ENCODE data around the gene TMEM156.

Gene TMEM156

DNA sequence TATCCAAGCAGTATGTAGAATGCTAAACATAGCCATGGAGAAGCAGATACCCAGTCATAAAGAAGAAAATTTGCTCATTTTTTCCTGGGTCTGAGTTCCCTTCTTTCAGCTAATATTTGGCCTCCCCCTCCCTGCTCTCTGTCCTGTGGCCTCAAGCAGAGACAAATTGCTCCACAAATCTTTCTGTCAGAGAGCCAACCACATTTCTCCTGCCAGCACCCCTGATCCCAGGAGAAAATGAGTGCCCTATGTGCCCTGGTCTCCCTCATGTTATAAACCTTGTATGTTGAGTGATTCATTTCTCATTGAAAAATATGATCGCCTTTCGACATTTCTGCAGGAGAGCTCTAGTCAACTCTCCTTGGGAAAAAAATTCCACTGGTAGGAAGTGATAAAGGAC, 82.0 kb downstream of the TMEM156 start:
- TF ChIP-seq TCF12 (IDR thresholded peaks at IDR 0.05; ENCODE audit: low read depth) (no peak), ZBTB7A (IDR thresholded peaks at IDR 0.05; ENCODE audit: low read depth) (no peak)
- TF ChIP-seq, protein P1, sequence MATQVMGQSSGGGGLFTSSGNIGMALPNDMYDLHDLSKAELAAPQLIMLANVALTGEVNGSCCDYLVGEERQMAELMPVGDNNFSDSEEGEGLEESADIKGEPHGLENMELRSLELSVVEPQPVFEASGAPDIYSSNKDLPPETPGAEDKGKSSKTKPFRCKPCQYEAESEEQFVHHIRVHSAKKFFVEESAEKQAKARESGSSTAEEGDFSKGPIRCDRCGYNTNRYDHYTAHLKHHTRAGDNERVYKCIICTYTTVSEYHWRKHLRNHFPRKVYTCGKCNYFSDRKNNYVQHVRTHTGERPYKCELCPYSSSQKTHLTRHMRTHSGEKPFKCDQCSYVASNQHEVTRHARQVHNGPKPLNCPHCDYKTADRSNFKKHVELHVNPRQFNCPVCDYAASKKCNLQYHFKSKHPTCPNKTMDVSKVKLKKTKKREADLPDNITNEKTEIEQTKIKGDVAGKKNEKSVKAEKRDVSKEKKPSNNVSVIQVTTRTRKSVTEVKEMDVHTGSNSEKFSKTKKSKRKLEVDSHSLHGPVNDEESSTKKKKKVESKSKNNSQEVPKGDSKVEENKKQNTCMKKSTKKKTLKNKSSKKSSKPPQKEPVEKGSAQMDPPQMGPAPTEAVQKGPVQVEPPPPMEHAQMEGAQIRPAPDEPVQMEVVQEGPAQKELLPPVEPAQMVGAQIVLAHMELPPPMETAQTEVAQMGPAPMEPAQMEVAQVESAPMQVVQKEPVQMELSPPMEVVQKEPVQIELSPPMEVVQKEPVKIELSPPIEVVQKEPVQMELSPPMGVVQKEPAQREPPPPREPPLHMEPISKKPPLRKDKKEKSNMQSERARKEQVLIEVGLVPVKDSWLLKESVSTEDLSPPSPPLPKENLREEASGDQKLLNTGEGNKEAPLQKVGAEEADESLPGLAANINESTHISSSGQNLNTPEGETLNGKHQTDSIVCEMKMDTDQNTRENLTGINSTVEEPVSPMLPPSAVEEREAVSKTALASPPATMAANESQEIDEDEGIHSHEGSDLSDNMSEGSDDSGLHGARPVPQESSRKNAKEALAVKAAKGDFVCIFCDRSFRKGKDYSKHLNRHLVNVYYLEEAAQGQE (IDR thresholded peaks at IDR 0.05; ENCODE audit: low read depth) = no peak

DNA sequence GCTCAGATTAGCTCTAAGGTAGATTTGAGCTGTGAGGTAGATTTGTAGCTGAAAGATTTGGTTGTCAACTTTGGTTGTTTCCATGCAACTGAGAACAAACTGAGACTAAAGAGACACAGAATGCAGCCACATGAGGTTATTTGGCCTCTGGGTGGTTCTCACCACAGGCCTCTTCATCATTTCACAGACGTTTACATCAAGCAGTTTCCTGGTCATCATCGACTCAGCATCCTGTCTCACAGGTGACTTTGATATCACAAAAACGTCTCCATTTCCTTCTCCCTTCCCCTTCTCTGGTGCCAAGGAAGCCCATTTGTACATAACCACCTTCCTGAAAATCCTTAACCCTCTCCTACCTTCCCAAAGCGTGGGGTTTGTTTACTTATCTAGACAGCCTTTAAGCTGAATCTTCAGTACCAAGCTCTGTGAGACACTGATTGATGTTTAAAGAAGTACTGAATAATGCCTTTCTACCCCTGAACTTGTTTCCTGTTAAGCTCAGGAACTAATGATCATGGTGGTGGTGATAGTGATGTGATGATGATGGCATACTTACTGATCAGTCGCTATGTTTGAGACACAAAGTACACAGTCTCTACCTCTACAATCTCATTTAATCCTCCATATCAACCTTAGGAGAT, 82.7 kb downstream of the TMEM156 start:
- TF ChIP-seq CEBPB (IDR thresholded peaks at IDR 0.05) (no peak), USF1 (IDR thresholded peaks at IDR 0.05) (no peak), FOXM1 (IDR thresholded peaks at IDR 0.05; ENCODE audit: borderline replicate concordance, low read depth) (no peak), EP300 (IDR thresholded peaks at IDR 0.05; ENCODE audit: borderline replicate concordance) (no peak), MAX (IDR thresholded peaks at IDR 0.05) (no peak), RAD21 (IDR thresholded peaks at IDR 0.05; ENCODE audit: low read depth) (no peak), EGR1 (IDR thresholded peaks at IDR 0.05) (no peak), TCF12 (IDR thresholded peaks at IDR 0.05; ENCODE audit: low read depth) (no peak), TAF1 (IDR thresholded peaks at IDR 0.05; ENCODE audit: low read depth) (no peak), CREB1 (IDR thresholded peaks at IDR 0.05; ENCODE audit: low read depth) (no peak)

GRCh38 chr4:38948551-38948950, 83.7 kb downstream of the TMEM156 start:
- TF ChIP-seq NFIC (IDR thresholded peaks at IDR 0.05) (no peak), CREB1 (IDR thresholded peaks at IDR 0.05; ENCODE audit: low read depth) (no peak), TCF12 (IDR thresholded peaks at IDR 0.05; ENCODE audit: low read depth) (no peak), RAD21 (IDR thresholded peaks at IDR 0.05; ENCODE audit: low read depth) (no peak), MAX (IDR thresholded peaks at IDR 0.05) (no peak)
- TF ChIP-seq, protein P1 (IDR thresholded peaks at IDR 0.05; ENCODE audit: low read depth) = no peak

GRCh38 chr4:38946919-38947318, 85.3 kb downstream of the TMEM156 start:
- TF ChIP-seq TAF1 (IDR thresholded peaks at IDR 0.05; ENCODE audit: low read depth) = no peak
- TF ChIP-seq MAX (IDR thresholded peaks at IDR 0.05) = no peak
- no peak for TF ChIP-seq RAD21 (IDR thresholded peaks at IDR 0.05; ENCODE audit: low read depth)
- no peak for TF ChIP-seq CEBPB (IDR thresholded peaks at IDR 0.05)
- no peak for TF ChIP-seq USF1 (IDR thresholded peaks at IDR 0.05)
- no peak for TF ChIP-seq TCF12 (IDR thresholded peaks at IDR 0.05; ENCODE audit: low read depth)
- TF ChIP-seq NFIC (IDR thresholded peaks at IDR 0.05) = no peak
- no peak for TF ChIP-seq FOXM1 (IDR thresholded peaks at IDR 0.05; ENCODE audit: borderline replicate concordance, low read depth)
- TF ChIP-seq YY1 (IDR thresholded peaks at IDR 0.05; ENCODE audit: low read depth) = no peak
- TF ChIP-seq CREB1 (IDR thresholded peaks at IDR 0.05; ENCODE audit: low read depth) = no peak
- TF ChIP-seq, protein P1 (IDR thresholded peaks at IDR 0.05; ENCODE audit: low read depth) = no peak
- no peak for TF ChIP-seq EP300 (IDR thresholded peaks at IDR 0.05; ENCODE audit: borderline replicate concordance)
- no peak for TF ChIP-seq TEAD4 (IDR thresholded peaks at IDR 0.05)
- TF ChIP-seq EGR1 (IDR thresholded peaks at IDR 0.05) = no peak

GRCh38 chr4:38944440-38944839, 87.8 kb downstream of the TMEM156 start:
- no peak for TF ChIP-seq CREB1 (IDR thresholded peaks at IDR 0.05; ENCODE audit: low read depth)
- no peak for TF ChIP-seq YY1 (IDR thresholded peaks at IDR 0.05; ENCODE audit: low read depth)
- no peak for TF ChIP-seq ZBTB7A (IDR thresholded peaks at IDR 0.05; ENCODE audit: low read depth)
- no peak for TF ChIP-seq TCF12 (IDR thresholded peaks at IDR 0.05; ENCODE audit: low read depth)
- TF ChIP-seq EP300 (IDR thresholded peaks at IDR 0.05; ENCODE audit: borderline replicate concordance) = no peak
- TF ChIP-seq USF1 (IDR thresholded peaks at IDR 0.05) = no peak
- TF ChIP-seq MAX (IDR thresholded peaks at IDR 0.05) = no peak
- TF ChIP-seq EGR1 (IDR thresholded peaks at IDR 0.05) = no peak
- TF ChIP-seq, protein P1 (IDR thresholded peaks at IDR 0.05; ENCODE audit: low read depth) = no peak
- no peak for TF ChIP-seq FOXM1 (IDR thresholded peaks at IDR 0.05; ENCODE audit: borderline replicate concordance, low read depth)
- TF ChIP-seq TEAD4 (IDR thresholded peaks at IDR 0.05) = no peak
- no peak for TF ChIP-seq RAD21 (IDR thresholded peaks at IDR 0.05; ENCODE audit: low read depth)
